Measurements from ENCODE around the gene PLIN5. TPM values are rescaled to one million over a fixed set of nuclear protein-coding genes. Genes with fewer than 3 reads are reported as not detected.
"Not testable (repeated sequence)": the region's sequence is repeated elsewhere in the genome, so short reads cannot be mapped to it uniquely, and the experiment has no call there.

PLIN5 gene
- polyA plus RNA-seq, 2 donors = 2.7 to 4.9 TPM

- H3K27ac ChIP-seq (ENCODE audit: low read depth in 2 of 2, low read length in 1 of 2) = no peak overlapping the region
- WGBS, 2 donors = 77 to 80% methylated on average over 7 of the region's 7 CpGs
These were observed 33.9 kb upstream of the PLIN5 start for GRCh38 chr19:4568886-4569285.

DNA sequence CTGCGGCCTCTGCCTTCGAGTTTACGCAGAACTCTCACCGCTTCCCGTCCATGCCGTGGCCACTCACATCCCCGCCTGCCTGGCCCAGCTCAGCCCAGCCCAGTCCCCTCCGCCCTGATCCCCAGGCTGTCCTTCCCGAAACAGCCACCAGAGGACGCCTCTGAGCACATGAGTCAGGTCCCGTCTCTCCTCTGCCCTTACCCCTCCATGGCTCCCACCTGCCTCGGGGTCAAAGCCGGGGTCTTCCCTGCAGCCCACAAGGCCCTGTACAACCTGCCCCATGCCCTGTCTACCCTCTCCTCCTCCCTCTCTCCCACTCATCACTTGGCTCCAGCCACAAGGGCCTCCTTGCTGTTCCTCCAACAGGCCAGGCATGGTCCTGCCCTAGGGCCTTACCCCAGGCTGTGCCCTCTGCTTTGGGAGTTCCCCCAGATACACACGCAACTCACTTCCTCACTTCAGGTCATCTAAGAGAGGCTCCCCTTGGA, 32.6 kb upstream of the PLIN5 start:
- no peak overlapping the region for H3K4me3 ChIP-seq (ENCODE audit: low read depth in 1 of 2, low read length in 2 of 2)
- peaks cover 0 to 3% of the 10 kb centered on the region in 2 donors for H3K4me1 ChIP-seq (ENCODE audit: control insufficient read depth in 2 of 2, insufficient read depth in 2 of 2, low read length in 1 of 2)
- no peaks in the 10 kb centered on the region for H3K9me3 ChIP-seq (ENCODE audit: control insufficient read depth in 2 of 2, insufficient read depth in 1 of 2, low read depth in 1 of 2, low read length in 1 of 2)
- no peaks in the 10 kb centered on the region for H3K36me3 ChIP-seq (ENCODE audit: control insufficient read depth in 2 of 2, insufficient read depth in 2 of 2, low read length in 1 of 2)
- no peak overlapping the region for H3K27ac ChIP-seq (ENCODE audit: low read depth in 2 of 2, low read length in 1 of 2)
- H3K27me3 ChIP-seq (ENCODE audit: control insufficient read depth in 1 of 2, insufficient read depth in 2 of 2, low read length in 2 of 2) = no peaks in the 10 kb centered on the region
- 45 to 58% methylated on average over 14 of the region's 14 CpGs for WGBS, 2 donors

More at GRCh38 chr19:4568886-4569285, 33.9 kb upstream of the PLIN5 start:
- Histone ChIP-seq H3K27me3 (ENCODE audit: control insufficient read depth in 1 of 2, insufficient read depth in 2 of 2, low read length in 2 of 2) (no peaks in the 10 kb centered on the region), H3K36me3 (ENCODE audit: control insufficient read depth in 2 of 2, insufficient read depth in 2 of 2, low read length in 1 of 2) (no peaks in the 10 kb centered on the region), H3K4me1 (ENCODE audit: control insufficient read depth in 2 of 2, insufficient read depth in 2 of 2, low read length in 1 of 2) (peaks cover 0 to 3% of the 10 kb centered on the region in 2 donors), H3K9me3 (ENCODE audit: control insufficient read depth in 2 of 2, insufficient read depth in 1 of 2, low read depth in 1 of 2, low read length in 1 of 2) (no peaks in the 10 kb centered on the region), H3K4me3 (ENCODE audit: low read depth in 1 of 2, low read length in 2 of 2) (no peak overlapping the region)

DNA sequence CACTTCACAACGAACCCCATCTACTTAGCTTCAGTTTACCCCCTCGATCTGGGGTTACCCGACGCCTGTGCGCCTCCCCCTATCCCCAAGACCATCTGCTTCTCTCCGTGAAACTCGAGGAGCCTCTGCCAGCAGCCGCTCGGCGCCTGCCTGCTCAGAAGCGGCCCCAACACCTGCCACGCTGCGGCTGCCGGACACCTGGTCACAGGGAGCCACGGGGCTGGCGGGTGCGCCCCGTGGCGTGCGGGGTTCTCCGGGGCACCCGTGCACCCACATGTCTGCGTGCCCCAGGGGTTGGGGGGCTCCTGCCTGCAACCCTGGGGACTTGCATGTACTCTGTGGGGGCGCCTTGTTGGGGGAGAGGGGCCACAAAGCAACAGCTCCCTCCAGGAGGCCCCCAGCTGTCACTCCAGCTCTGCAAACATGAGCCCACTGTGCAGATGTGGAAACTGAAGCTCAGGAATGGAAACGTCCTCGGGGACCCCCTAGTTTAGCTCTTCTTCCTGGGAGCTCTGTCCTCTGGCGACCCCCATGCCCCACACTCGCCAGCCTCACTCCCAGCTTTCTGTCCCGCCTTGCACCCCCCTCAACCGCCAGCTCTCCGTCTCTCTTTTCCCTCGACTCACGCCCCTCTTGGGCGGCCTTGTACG, 31.5 kb upstream of the PLIN5 start:
- H3K9me3 ChIP-seq (ENCODE audit: control insufficient read depth in 2 of 2, insufficient read depth in 1 of 2, low read depth in 1 of 2, low read length in 1 of 2) = no peaks in the 10 kb centered on the region

GRCh38 chr19:4563562-4563961, 28.5 kb upstream of the PLIN5 start:
- not testable (repeated sequence) for H3K4me3 ChIP-seq (ENCODE audit: low read depth in 1 of 2, low read length in 2 of 2); H3K4me1 ChIP-seq (ENCODE audit: control insufficient read depth in 2 of 2, insufficient read depth in 2 of 2, low read length in 1 of 2); H3K27me3 ChIP-seq (ENCODE audit: control insufficient read depth in 1 of 2, insufficient read depth in 2 of 2, low read length in 2 of 2); H3K9me3 ChIP-seq (ENCODE audit: control insufficient read depth in 2 of 2, insufficient read depth in 1 of 2, low read depth in 1 of 2, low read length in 1 of 2); H3K36me3 ChIP-seq (ENCODE audit: control insufficient read depth in 2 of 2, insufficient read depth in 2 of 2, low read length in 1 of 2); H3K27ac ChIP-seq (ENCODE audit: low read depth in 2 of 2, low read length in 1 of 2)
- WGBS, 2 donors = 75 to 76% methylated on average over 5 of the region's 5 CpGs

More for the DNA sequence above, 31.5 kb upstream of the PLIN5 start:
- 86% methylated on average over 35 of the region's 35 CpGs for WGBS, 2 donors
- no peaks in the 10 kb centered on the region for H3K27me3 ChIP-seq (ENCODE audit: control insufficient read depth in 1 of 2, insufficient read depth in 2 of 2, low read length in 2 of 2)
- no peak overlapping the region for H3K4me3 ChIP-seq (ENCODE audit: low read depth in 1 of 2, low read length in 2 of 2)
- H3K36me3 ChIP-seq (ENCODE audit: control insufficient read depth in 2 of 2, insufficient read depth in 2 of 2, low read length in 1 of 2) = no peaks in the 10 kb centered on the region
- H3K27ac ChIP-seq (ENCODE audit: low read depth in 2 of 2, low read length in 1 of 2) = no peak overlapping the region
- peaks cover 0 to 3% of the 10 kb centered on the region in 2 donors for H3K4me1 ChIP-seq (ENCODE audit: control insufficient read depth in 2 of 2, insufficient read depth in 2 of 2, low read length in 1 of 2)

DNA sequence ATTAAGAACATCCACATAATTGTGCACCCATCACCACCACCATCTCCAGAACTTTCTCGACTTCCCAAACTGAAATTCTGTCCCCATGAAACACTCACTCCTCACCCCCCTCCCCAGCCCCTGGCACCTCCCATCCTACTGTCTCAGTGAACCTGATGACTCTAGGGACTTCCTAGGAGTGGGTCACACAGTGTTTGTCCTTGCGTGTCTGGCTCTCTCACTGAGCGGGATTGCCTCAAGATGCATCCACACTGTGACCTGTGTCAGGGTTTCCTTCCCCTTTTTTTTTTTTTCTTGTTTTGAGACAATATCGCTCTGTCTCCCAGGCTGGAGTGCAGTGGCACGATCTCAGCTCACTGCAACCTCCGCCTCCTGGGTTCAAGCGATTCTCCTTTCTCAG, 27.1 kb upstream of the PLIN5 start:
- not testable (repeated sequence) for H3K4me1 ChIP-seq (ENCODE audit: control insufficient read depth in 2 of 2, insufficient read depth in 2 of 2, low read length in 1 of 2); H3K4me3 ChIP-seq (ENCODE audit: low read depth in 1 of 2, low read length in 2 of 2); H3K27me3 ChIP-seq (ENCODE audit: control insufficient read depth in 1 of 2, insufficient read depth in 2 of 2, low read length in 2 of 2); H3K27ac ChIP-seq (ENCODE audit: low read depth in 2 of 2, low read length in 1 of 2); H3K36me3 ChIP-seq (ENCODE audit: control insufficient read depth in 2 of 2, insufficient read depth in 2 of 2, low read length in 1 of 2); H3K9me3 ChIP-seq (ENCODE audit: control insufficient read depth in 2 of 2, insufficient read depth in 1 of 2, low read depth in 1 of 2, low read length in 1 of 2)
- WGBS, 2 donors = 72 to 73% methylated on average over 6 to 7 of the region's 7 CpGs

DNA sequence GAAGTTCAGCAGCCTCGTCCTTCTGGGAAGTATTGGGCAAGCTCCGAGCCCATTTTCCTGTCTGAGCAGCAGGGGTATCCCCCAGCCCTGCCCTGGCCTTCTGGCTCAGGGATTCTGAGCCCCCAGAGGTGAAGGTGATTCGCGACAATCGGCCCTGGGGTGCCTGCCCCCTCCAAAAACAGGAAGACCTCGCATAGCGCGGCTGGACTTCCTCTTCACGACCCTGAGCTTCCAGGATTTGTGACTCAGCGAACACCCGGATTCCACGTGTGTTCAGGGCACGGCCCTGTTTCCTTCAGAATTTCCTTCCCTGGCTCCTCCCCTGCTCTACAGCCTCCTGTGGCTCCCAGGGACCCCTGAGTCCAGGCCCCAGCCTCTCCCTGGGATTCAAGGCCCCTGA, 24.5 kb upstream of the PLIN5 start, which contains the start of gene SEMA6B:
Gene SEMA6B, minus strand, starts transcription at position 116 of the 400 bp plus-strand sequence. CDS start 1,227 bp downstream, outside the sequence.
- H3K27ac ChIP-seq (ENCODE audit: low read depth in 2 of 2, low read length in 1 of 2) = peak within 1 kb of the TSS; percentile 34 to 46
- WGBS, 2 donors = 62 to 77% methylated on average over 13 of the region's 13 CpGs
- H3K27me3 ChIP-seq (ENCODE audit: control insufficient read depth in 1 of 2, insufficient read depth in 2 of 2, low read length in 2 of 2) = no peaks in the 10 kb centered on the region
- peak within 1 kb of the TSS in 1 of 2 donors; percentile 27 for H3K4me3 ChIP-seq (ENCODE audit: low read depth in 1 of 2, low read length in 2 of 2)
- H3K4me1 ChIP-seq (ENCODE audit: control insufficient read depth in 2 of 2, insufficient read depth in 2 of 2, low read length in 1 of 2) = peaks cover 3 to 4% of the 10 kb centered on the region in 2 donors
- H3K36me3 ChIP-seq (ENCODE audit: control insufficient read depth in 2 of 2, insufficient read depth in 2 of 2, low read length in 1 of 2) = no peaks in the 10 kb centered on the region
- H3K9me3 ChIP-seq (ENCODE audit: control insufficient read depth in 2 of 2, insufficient read depth in 1 of 2, low read depth in 1 of 2, low read length in 1 of 2) = no peaks in the 10 kb centered on the region

- Histone ChIP-seq H3K36me3 (ENCODE audit: control insufficient read depth in 2 of 2, insufficient read depth in 2 of 2, low read length in 1 of 2) (no peaks in the 10 kb centered on the region), H3K4me3 (ENCODE audit: low read depth in 1 of 2, low read length in 2 of 2) (peak overlapping the region in 1 of 2 donors; percentile 22), H3K9me3 (ENCODE audit: control insufficient read depth in 2 of 2, insufficient read depth in 1 of 2, low read depth in 1 of 2, low read length in 1 of 2) (no peaks in the 10 kb centered on the region), H3K27ac (ENCODE audit: low read depth in 2 of 2, low read length in 1 of 2) (no peak overlapping the region), H3K4me1 (ENCODE audit: control insufficient read depth in 2 of 2, insufficient read depth in 2 of 2, low read length in 1 of 2) (peaks cover 3 to 4% of the 10 kb centered on the region in 2 donors), H3K27me3 (ENCODE audit: control insufficient read depth in 1 of 2, insufficient read depth in 2 of 2, low read length in 2 of 2) (no peaks in the 10 kb centered on the region)
- 23 to 24% methylated on average over 40 to 44 of the region's 44 CpGs for WGBS, 2 donors
These were observed 23.2 kb upstream of the PLIN5 start for GRCh38 chr19:4557971-4558941.

- 72 to 76% methylated on average over 33 of the region's 33 CpGs for WGBS, 2 donors
- Histone ChIP-seq H3K27me3 (ENCODE audit: control insufficient read depth in 1 of 2, insufficient read depth in 2 of 2, low read length in 2 of 2) (no peaks in the 10 kb centered on the region), H3K4me3 (ENCODE audit: low read depth in 1 of 2, low read length in 2 of 2) (no peak overlapping the region), H3K27ac (ENCODE audit: low read depth in 2 of 2, low read length in 1 of 2) (no peak overlapping the region), H3K36me3 (ENCODE audit: control insufficient read depth in 2 of 2, insufficient read depth in 2 of 2, low read length in 1 of 2) (no peaks in the 10 kb centered on the region), H3K9me3 (ENCODE audit: control insufficient read depth in 2 of 2, insufficient read depth in 1 of 2, low read depth in 1 of 2, low read length in 1 of 2) (no peaks in the 10 kb centered on the region), H3K4me1 (ENCODE audit: control insufficient read depth in 2 of 2, insufficient read depth in 2 of 2, low read length in 1 of 2) (peaks cover 3 to 4% of the 10 kb centered on the region in 2 donors)
These were observed 22.3 kb upstream of the PLIN5 start for GRCh38 chr19:4557144-4557970.

DNA sequence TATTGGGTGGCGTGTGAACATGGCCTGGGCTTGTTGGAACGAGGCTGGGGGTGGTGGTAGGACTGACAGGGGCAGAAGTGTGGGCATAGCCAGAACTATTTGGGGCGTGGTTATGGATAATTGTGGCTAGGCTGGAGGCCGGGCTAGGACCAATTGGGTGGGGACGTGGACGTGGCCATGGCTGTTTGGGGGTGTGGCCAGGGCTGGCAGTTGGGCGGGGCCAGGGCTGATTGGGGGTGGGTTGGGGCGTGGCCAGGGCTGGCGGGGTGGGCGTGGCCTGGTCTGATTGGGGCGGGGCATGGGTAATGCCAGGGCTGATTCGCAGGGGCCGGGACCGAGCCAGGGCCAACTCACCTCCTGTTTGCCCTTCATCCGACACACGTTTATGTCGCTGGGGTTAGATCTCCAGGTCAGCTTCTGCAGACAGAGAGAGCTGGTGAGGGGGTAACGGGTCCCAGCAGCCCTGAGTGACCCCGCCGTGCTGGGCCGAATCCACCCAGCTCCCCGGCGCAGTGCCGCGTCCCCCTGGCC, 21.6 kb upstream of the PLIN5 start:
- no peaks in the 10 kb centered on the region for H3K36me3 ChIP-seq (ENCODE audit: control insufficient read depth in 2 of 2, insufficient read depth in 2 of 2, low read length in 1 of 2)
- WGBS, 2 donors = 72 to 76% methylated on average over 25 of the region's 25 CpGs
- H3K27ac ChIP-seq (ENCODE audit: low read depth in 2 of 2, low read length in 1 of 2) = no peak overlapping the region
- no peaks in the 10 kb centered on the region for H3K9me3 ChIP-seq (ENCODE audit: control insufficient read depth in 2 of 2, insufficient read depth in 1 of 2, low read depth in 1 of 2, low read length in 1 of 2)
- no peaks in the 10 kb centered on the region for H3K27me3 ChIP-seq (ENCODE audit: control insufficient read depth in 1 of 2, insufficient read depth in 2 of 2, low read length in 2 of 2)
- H3K4me3 ChIP-seq (ENCODE audit: low read depth in 1 of 2, low read length in 2 of 2) = no peak overlapping the region
- H3K4me1 ChIP-seq (ENCODE audit: control insufficient read depth in 2 of 2, insufficient read depth in 2 of 2, low read length in 1 of 2) = peaks cover 3 to 4% of the 10 kb centered on the region in 2 donors
